Loucy (cell line): ENCODE measurements around the gene SUPV3L1.
A peak's percentile ranks its signal among the peaks of the same experiment; 100 is the strongest.

Experiments
- H2AFZ ChIP-seq: fragments of 200-600 bp; sonication (generic); 2 replicates; pipeline ENCODE4 v1.6.0; 2016; ENCODE audit warnings: antibody characterized with exemption, mild to moderate bottlenecking, low read length, moderate library complexity
- H3F3A ChIP-seq: fragments of 200-600 bp; 2 replicates; pipeline ENCODE4 v1.6.0; 2016; ENCODE audit warnings: antibody characterized with exemption, low read depth, mild to moderate bottlenecking
- H3K27me3 ChIP-seq: fragments of 200-600 bp; sonication (generic); 2 replicates; pipeline ENCODE4 v1.6.1; 2014; ENCODE audit warnings: low read length, mild to moderate bottlenecking; ENCODE audit not compliant: insufficient read depth, poor library complexity, severe bottlenecking
- H3K36me3 ChIP-seq: fragments of 200-600 bp; sonication (generic); 2 replicates; pipeline ENCODE4 v1.6.1; 2016; ENCODE audit warnings: low read length; ENCODE audit not compliant: insufficient read depth
- H3K4me1 ChIP-seq: fragments of 200-600 bp; sonication (generic); 2 replicates; pipeline ENCODE4 v1.5.1; 2014; ENCODE audit warnings: low read length, mild to moderate bottlenecking; ENCODE audit not compliant: insufficient read depth, poor library complexity, severe bottlenecking
- H3K4me2 ChIP-seq: fragments of 200-600 bp; sonication (generic); 2 replicates; pipeline ENCODE4 v1.6.0; 2014; ENCODE audit warnings: antibody characterized with exemption, low read length, low read depth, mild to moderate bottlenecking; ENCODE audit not compliant: poor library complexity, severe bottlenecking
- H3K4me3 ChIP-seq: fragments of 200-600 bp; sonication (generic); 2 replicates; pipeline ENCODE4 v1.5.1; 2014; ENCODE audit warnings: low read length, mild to moderate bottlenecking, mixed read lengths; ENCODE audit not compliant: poor library complexity, severe bottlenecking
- H3K79me2 ChIP-seq: fragments of 200-600 bp; sonication (generic); 2 replicates; pipeline ENCODE4 v1.6.1; 2014; ENCODE audit warnings: low read length; ENCODE audit not compliant: insufficient read depth
- H3K9ac ChIP-seq: fragments of 200-600 bp; sonication (generic); 2 replicates; pipeline ENCODE4 v1.6.0; 2014; ENCODE audit warnings: mild to moderate bottlenecking, low read depth, low read length, moderate library complexity; ENCODE audit not compliant: poor library complexity, severe bottlenecking
- H3K9me2 ChIP-seq: fragments of 200-600 bp; sonication (generic); replicated peaks from 2 replicates; pipeline ENCODE4 v1.6.1; 2016; ENCODE audit warnings: low read depth, low read length, mixed read lengths
- H3K9me3 ChIP-seq: fragments of 200-600 bp; sonication (generic); 2 replicates; pipeline ENCODE4 v1.6.1; 2014; ENCODE audit warnings: mild to moderate bottlenecking, antibody characterized with exemption, low read length, low read depth; ENCODE audit not compliant: insufficient read depth
- H4K20me1 ChIP-seq: fragments of 200-600 bp; sonication (generic); 2 replicates; pipeline ENCODE4 v1.6.0; 2014; ENCODE audit warnings: antibody characterized with exemption, low read length, mild to moderate bottlenecking; ENCODE audit not compliant: insufficient read depth, poor library complexity, severe bottlenecking
- EZH2phosphoT487 ChIP-seq: fragments of 200-600 bp; IDR thresholded peaks from 2 replicates; pipeline ENCODE4 v1.6.1; 2018; ENCODE audit warnings: antibody characterized with exemption, mild to moderate bottlenecking, moderate library complexity, borderline replicate concordance
- TF ChIP-seq, protein P1 (sequence below): fragments of 200-600 bp; sonication (generic); conservative IDR thresholded peaks from 2 replicates; pipeline ENCODE4 v1.5.1; 2014; ENCODE audit warnings: mild to moderate bottlenecking, antibody characterized with exemption, low read length

The SUPV3L1 gene

GRCh38 chr10:69222157-69223027 is 42.4 kb downstream of the SUPV3L1 start:
- Histone ChIP-seq H2AFZ (peak overlapping the region; percentile 72), H3K9me3 (no peaks in the 10 kb centered on the region), H3K9ac (peak overlapping the region; percentile 83), H3K27me3 (no peaks in the 10 kb centered on the region), H3F3A (peaks cover 5% of the 10 kb centered on the region; the same call in 1 of the 2 replicates), H3K4me1 (peaks cover 49% of the 10 kb centered on the region), H3K4me3 (peak overlapping the region; percentile 72), H4K20me1 (no peaks in the 10 kb centered on the region), H3K79me2 (no peaks in the 10 kb centered on the region), H3K4me2 (peak overlapping the region; percentile 98), H3K9me2 (no peaks in the 10 kb centered on the region), H3K36me3 (no peaks in the 10 kb centered on the region)
- TF ChIP-seq, protein P1, sequence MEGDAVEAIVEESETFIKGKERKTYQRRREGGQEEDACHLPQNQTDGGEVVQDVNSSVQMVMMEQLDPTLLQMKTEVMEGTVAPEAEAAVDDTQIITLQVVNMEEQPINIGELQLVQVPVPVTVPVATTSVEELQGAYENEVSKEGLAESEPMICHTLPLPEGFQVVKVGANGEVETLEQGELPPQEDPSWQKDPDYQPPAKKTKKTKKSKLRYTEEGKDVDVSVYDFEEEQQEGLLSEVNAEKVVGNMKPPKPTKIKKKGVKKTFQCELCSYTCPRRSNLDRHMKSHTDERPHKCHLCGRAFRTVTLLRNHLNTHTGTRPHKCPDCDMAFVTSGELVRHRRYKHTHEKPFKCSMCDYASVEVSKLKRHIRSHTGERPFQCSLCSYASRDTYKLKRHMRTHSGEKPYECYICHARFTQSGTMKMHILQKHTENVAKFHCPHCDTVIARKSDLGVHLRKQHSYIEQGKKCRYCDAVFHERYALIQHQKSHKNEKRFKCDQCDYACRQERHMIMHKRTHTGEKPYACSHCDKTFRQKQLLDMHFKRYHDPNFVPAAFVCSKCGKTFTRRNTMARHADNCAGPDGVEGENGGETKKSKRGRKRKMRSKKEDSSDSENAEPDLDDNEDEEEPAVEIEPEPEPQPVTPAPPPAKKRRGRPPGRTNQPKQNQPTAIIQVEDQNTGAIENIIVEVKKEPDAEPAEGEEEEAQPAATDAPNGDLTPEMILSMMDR = peak; percentile 87
- no peak for TF ChIP-seq EZH2phosphoT487

DNA sequence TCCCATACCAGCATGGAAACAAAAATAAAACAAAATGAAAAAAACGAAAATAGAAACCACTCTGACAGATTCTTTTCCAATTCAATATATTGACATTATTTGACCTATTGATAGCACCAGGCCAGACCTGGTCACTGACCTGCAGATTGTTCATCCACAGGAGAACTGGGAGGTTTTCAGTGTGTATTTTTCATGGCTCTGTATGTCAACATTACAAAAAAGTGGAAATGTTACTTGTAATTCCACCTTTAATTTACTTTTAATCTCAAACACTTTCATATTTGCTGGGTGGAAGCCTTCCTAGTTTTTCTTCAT is 43.0 kb downstream of the SUPV3L1 start:
- no peak for TF ChIP-seq EZH2phosphoT487
- TF ChIP-seq, protein P1 = no peak
- no peak overlapping the region; the same call in 1 of the 2 replicates for H2AFZ ChIP-seq
- peak overlapping the region; percentile 83 for H3K9ac ChIP-seq

GRCh38 chr10:69224862-69225657 is 45.0 kb downstream of the SUPV3L1 start:
- H3F3A ChIP-seq = peaks cover 5% of the 10 kb centered on the region; the same call in 1 of the 2 replicates
- no peak for TF ChIP-seq EZH2phosphoT487
- TF ChIP-seq, protein P1 = no peak
- H3K79me2 ChIP-seq = no peaks in the 10 kb centered on the region
- H3K4me3 ChIP-seq = peak overlapping the region; percentile 56
- H3K4me1 ChIP-seq = peaks cover 76% of the 10 kb centered on the region
- H3K27me3 ChIP-seq = no peaks in the 10 kb centered on the region
- H3K4me2 ChIP-seq = peak overlapping the region; percentile 79
- no peaks in the 10 kb centered on the region for H3K36me3 ChIP-seq
- H3K9me3 ChIP-seq = no peaks in the 10 kb centered on the region
- no peaks in the 10 kb centered on the region for H3K9me2 ChIP-seq
- peak overlapping the region; percentile 63 for H3K9ac ChIP-seq
- peak overlapping the region; percentile 66 for H2AFZ ChIP-seq
- H4K20me1 ChIP-seq = no peaks in the 10 kb centered on the region

More for the DNA sequence above, 43.0 kb downstream of the SUPV3L1 start:
- peak overlapping the region; percentile 72 for H3K4me3 ChIP-seq
- H3K4me2 ChIP-seq = peak overlapping the region; percentile 98
- H3K36me3 ChIP-seq = no peaks in the 10 kb centered on the region
- no peaks in the 10 kb centered on the region for H3K9me2 ChIP-seq
- H3F3A ChIP-seq = peaks cover 5% of the 10 kb centered on the region; the same call in 1 of the 2 replicates
- H3K27me3 ChIP-seq = no peaks in the 10 kb centered on the region
- H3K79me2 ChIP-seq = no peaks in the 10 kb centered on the region
- H4K20me1 ChIP-seq = no peaks in the 10 kb centered on the region
- no peaks in the 10 kb centered on the region for H3K9me3 ChIP-seq
- H3K4me1 ChIP-seq = peaks cover 55% of the 10 kb centered on the region
